Activated CD8-positive, alpha-beta T cell treated with anti-CD3 and anti-CD28 coated beads for 36 hours (primary cell): ENCODE results near the gene KRI1. TPM values are rescaled to one million over a fixed set of nuclear protein-coding genes. Genes with fewer than 3 reads are reported as not detected.

Experiments used
- ATAC-seq: fragments of 200-7000 bp; cut with Tn5 transposase; one replicate; pipeline ENCODE4 v1.10.0; 2021; ENCODE audit warnings: mild to moderate bottlenecking, moderate library complexity
- CTCF ChIA-PET: fragments of 350-600 bp; sonication (Branson Sonifier 250); formaldehyde crosslinking; loops from one replicate; lab custom pipeline; 2021; ENCODE audit warnings: antibody characterized with exemption; lab: Charles Lee
- POLR2A ChIA-PET: fragments of 350-600 bp; sonication (Branson Sonifier 250); formaldehyde crosslinking; loops from one replicate; lab custom pipeline; 2021; ENCODE audit warnings: antibody characterized with exemption; lab: Charles Lee
- DNase-seq: peaks from one replicate; pipeline ENCODE4 v3.0.0-alpha.2; 2020
- H3K27ac Mint-ChIP-seq: one replicate; pipeline ENCODE4 v1.8.0; 2021; ENCODE audit warnings: mild to moderate bottlenecking, mixed read lengths
- H3K27me3 Mint-ChIP-seq: one replicate; pipeline ENCODE4 v1.8.0; 2021; ENCODE audit warnings: mixed read lengths
- H3K36me3 Mint-ChIP-seq: one replicate; pipeline ENCODE4 v1.8.0; 2021; ENCODE audit warnings: low read depth, mixed read lengths
- H3K4me1 Mint-ChIP-seq: one replicate; pipeline ENCODE4 v1.8.0; 2021; ENCODE audit warnings: low read depth, mixed read lengths
- H3K4me3 Mint-ChIP-seq: one replicate; pipeline ENCODE4 v1.8.0; 2021; ENCODE audit warnings: mild to moderate bottlenecking, moderate library complexity, mixed read lengths
- H3K9me3 Mint-ChIP-seq: one replicate; pipeline ENCODE4 v1.8.0; 2021; ENCODE audit warnings: mixed read lengths
- CTCF ChIP-seq: fragments of 200-600 bp; IDR thresholded peaks from one replicate; pipeline ENCODE4 v1.8.0; 2022; ENCODE audit warnings: antibody characterized with exemption, mild to moderate bottlenecking
- intact Hi-C: fragments of 100-400 bp; cut with micrococcal nuclease; formaldehyde crosslinking; loops from one replicate; pipeline ENCODE4 v1.10.0; 2022
- total RNA-seq, 2 experiments: library from RNA; stranded (reverse); gene quantifications; one replicate each; pipeline ENCODE4 v1.2.3, GENCODE V29; 2021

The KRI1 gene
- total RNA-seq, 2 experiments from 2014 or later, result 50.0 to 58.3 TPM

- no peak for TF ChIP-seq CTCF
These were observed 17.0 kb downstream of the KRI1 start for GRCh38 chr19:10548746-10549276.

GRCh38 chr19:10546817-10547216 is 19.0 kb downstream of the KRI1 start:
- Mint-ChIP-seq H3K27me3 (no peaks in the 10 kb centered on the region), H3K4me1 (peaks cover 19% of the 10 kb centered on the region), H3K4me3 (no peak overlapping the region), H3K9me3 (no peaks in the 10 kb centered on the region), H3K27ac (no peak overlapping the region), H3K36me3 (peaks cover 20% of the 10 kb centered on the region)
- POLR2A ChIA-PET, result interaction anchor here (0.6 to 1.4 kb wide), 4 partner anchors 14 to 384 kb away, joined by 3 read pairs; partner anchors contain the start of gene S1PR5
- no peak for TF ChIP-seq CTCF
- DNase-seq, result no peak
- CTCF ChIA-PET, result interaction anchor here (0.8 to 2.5 kb wide), 3 partner anchors 12 to 69 kb away, joined by 4 to 8 read pairs (median 4); no protein-coding TSS in a partner anchor
- ATAC-seq, result no peak
- intact Hi-C loops, result no loop called here

More at GRCh38 chr19:10548746-10549276, 17.0 kb downstream of the KRI1 start:
- no peak overlapping the region for H3K27ac Mint-ChIP-seq
- H3K27me3 Mint-ChIP-seq, result no peaks in the 10 kb centered on the region
- POLR2A ChIA-PET, result no interaction called here
- CTCF ChIA-PET, result interaction anchor here (1.3 to 1.8 kb wide), 3 partner anchors 12 to 65 kb away, joined by 4 to 7 read pairs (median 5); no protein-coding TSS in a partner anchor
- peaks cover 39% of the 10 kb centered on the region for H3K36me3 Mint-ChIP-seq
- intact Hi-C loops, result no loop called here
- ATAC-seq, result no peak
- peaks cover 35% of the 10 kb centered on the region for H3K4me1 Mint-ChIP-seq
- DNase-seq, result no peak
- no peaks in the 10 kb centered on the region for H3K9me3 Mint-ChIP-seq
- H3K4me3 Mint-ChIP-seq, result no peak overlapping the region

- peaks cover 4% of the 10 kb centered on the region for H3K36me3 Mint-ChIP-seq
- CTCF ChIA-PET, result interaction anchor here (1.0 to 1.5 kb wide), 2 partner anchors 8 to 11 kb away, joined by 3 to 5 read pairs; no protein-coding TSS in a partner anchor
- peak; percentile 16 for DNase-seq
- intact Hi-C loops, result no loop called here
- H3K27ac Mint-ChIP-seq, result peak overlapping the region; percentile 79
- no peak for ATAC-seq
- POLR2A ChIA-PET, result interaction anchor here (0.9 to 1.8 kb wide), 3 partner anchors 9 to 23 kb away, joined by 3 to 11 read pairs (median 3); no protein-coding TSS in a partner anchor
- no peaks in the 10 kb centered on the region for H3K9me3 Mint-ChIP-seq
- H3K27me3 Mint-ChIP-seq, result peaks cover 6% of the 10 kb centered on the region
- peak overlapping the region; percentile 81 for H3K4me3 Mint-ChIP-seq
- H3K4me1 Mint-ChIP-seq, result peaks cover 9% of the 10 kb centered on the region
- TF ChIP-seq CTCF, result no peak
These were observed 21.0 kb downstream of the KRI1 start for GRCh38 chr19:10544753-10545251.

GRCh38 chr19:10544242-10544752 is 21.5 kb downstream of the KRI1 start:
- Mint-ChIP-seq H3K4me3 (peak overlapping the region; percentile 81), H3K27ac (peak overlapping the region; percentile 79), H3K9me3 (no peaks in the 10 kb centered on the region), H3K36me3 (peaks cover 4% of the 10 kb centered on the region), H3K27me3 (peaks cover 6% of the 10 kb centered on the region), H3K4me1 (peaks cover 9% of the 10 kb centered on the region)
- peak; percentile 38 for DNase-seq
- ChIA-PET CTCF (interaction anchor here (1.0 kb wide), 1 partner anchor 8 kb away, joined by 3 read pairs; no protein-coding TSS in a partner anchor), POLR2A (interaction anchor here (0.9 to 1.8 kb wide), 3 partner anchors 9 to 24 kb away, joined by 3 to 11 read pairs (median 3); no protein-coding TSS in a partner anchor)
- intact Hi-C loops, result no loop called here
- TF ChIP-seq CTCF, result no peak
- no peak for ATAC-seq
